GM13976 (cell line): ENCODE measurements around the gene IL12RB2.

Experiments
- DNase-seq: peaks from one replicate; pipeline ENCODE4 v3.0.0; 2012; ENCODE audit warnings: low spot score
- in situ Hi-C: fragments of 300-500 bp; cut with MboI; formaldehyde crosslinking; loops from one replicate; pipeline ENCODE4 v1.12.0; 2022; ENCODE audit warnings: low sequenced_read_pairs, mixed read lengths, inconsistent platforms; ENCODE audit not compliant: unreplicated experiment
- TF ChIP-seq, protein P1 (sequence below): IDR thresholded peaks from 2 replicates; pipeline ENCODE4 v1.5.1; 2012; ENCODE audit warnings: borderline replicate concordance, mild to moderate bottlenecking; ENCODE audit not compliant: insufficient read depth; ENCODE audit errors: extremely low read depth, missing control alignments, control extremely low read depth

The IL12RB2 gene

DNA sequence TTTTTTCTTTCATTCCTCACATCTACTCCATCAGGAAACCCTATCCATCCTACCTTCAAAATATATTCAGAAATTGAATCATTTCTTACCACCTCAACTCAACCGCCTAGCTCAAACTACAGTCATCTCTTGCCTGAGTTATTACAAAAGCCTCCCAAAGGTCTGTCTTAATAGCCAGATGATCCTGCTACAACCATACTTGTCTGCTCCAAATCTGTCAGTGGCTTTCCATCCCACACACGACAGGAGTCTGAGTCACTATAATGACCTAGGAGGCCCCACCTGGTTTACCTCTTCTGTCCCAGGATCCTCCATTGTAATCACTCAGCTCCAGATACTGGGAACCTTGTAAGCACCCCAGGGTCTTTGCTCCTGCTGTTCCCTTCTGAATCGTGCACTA, 37.1 kb upstream of the IL12RB2 start:
- DNase-seq, result no peak
- in situ Hi-C loops, result no loop called here
- TF ChIP-seq, protein P1, sequence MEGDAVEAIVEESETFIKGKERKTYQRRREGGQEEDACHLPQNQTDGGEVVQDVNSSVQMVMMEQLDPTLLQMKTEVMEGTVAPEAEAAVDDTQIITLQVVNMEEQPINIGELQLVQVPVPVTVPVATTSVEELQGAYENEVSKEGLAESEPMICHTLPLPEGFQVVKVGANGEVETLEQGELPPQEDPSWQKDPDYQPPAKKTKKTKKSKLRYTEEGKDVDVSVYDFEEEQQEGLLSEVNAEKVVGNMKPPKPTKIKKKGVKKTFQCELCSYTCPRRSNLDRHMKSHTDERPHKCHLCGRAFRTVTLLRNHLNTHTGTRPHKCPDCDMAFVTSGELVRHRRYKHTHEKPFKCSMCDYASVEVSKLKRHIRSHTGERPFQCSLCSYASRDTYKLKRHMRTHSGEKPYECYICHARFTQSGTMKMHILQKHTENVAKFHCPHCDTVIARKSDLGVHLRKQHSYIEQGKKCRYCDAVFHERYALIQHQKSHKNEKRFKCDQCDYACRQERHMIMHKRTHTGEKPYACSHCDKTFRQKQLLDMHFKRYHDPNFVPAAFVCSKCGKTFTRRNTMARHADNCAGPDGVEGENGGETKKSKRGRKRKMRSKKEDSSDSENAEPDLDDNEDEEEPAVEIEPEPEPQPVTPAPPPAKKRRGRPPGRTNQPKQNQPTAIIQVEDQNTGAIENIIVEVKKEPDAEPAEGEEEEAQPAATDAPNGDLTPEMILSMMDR, result no peak

DNA sequence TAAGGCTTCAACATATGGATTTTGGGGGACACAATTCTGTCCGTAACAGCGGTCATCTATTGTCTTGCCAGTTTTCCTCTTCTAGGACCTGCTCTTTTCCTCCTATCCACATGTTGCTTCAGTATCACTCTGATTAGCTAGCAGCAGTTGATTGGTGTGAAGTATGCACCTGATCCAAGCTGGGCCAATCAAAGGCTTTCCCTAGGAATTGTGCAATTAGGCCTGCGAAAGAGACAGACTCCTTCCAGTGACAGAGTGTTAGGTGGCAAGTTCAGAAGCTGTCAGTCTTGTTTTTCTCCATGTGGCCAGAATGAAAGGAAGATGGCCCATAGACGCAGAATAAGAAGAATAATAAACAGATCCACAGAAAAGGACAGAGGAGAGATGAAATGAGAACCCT, 34.1 kb upstream of the IL12RB2 start:
- TF ChIP-seq, protein P1, result no peak
- in situ Hi-C loops, result no loop called here
- no peak for DNase-seq

DNA sequence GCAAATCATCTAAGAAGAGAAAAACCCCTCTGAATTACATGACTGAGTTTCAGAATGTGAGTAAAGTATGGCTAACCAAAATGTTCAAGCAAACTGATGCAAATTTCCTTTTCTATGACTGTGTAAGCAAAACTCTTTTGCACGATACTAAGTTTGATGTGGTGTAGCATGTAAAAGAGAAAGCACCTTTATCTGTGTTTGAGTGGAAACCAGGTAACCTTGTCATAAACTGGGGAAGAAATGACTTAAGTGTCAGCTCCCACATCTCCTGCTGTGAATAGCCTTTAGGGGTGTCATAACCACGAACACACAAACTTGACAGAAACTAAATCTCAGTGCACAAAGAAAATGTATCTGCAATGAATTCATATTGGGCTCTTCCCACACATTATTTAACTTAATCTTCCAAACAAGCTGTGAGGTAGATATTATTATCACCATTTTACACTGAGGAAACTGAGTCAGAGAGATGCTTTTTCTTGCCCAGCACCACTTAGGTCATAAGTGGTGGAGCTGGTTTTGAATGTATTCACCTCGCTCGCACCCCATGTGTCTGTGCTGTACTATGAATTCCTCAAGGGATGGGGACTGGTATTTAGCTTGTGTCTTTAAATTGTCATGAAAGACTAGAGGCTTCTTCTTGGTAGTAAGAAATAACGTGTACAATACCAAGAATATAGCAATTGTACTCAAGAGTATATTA, 32.9 kb upstream of the IL12RB2 start:
- peak; percentile 48 for DNase-seq
- in situ Hi-C loops, result no loop called here
- TF ChIP-seq, protein P1, result no peak

DNA sequence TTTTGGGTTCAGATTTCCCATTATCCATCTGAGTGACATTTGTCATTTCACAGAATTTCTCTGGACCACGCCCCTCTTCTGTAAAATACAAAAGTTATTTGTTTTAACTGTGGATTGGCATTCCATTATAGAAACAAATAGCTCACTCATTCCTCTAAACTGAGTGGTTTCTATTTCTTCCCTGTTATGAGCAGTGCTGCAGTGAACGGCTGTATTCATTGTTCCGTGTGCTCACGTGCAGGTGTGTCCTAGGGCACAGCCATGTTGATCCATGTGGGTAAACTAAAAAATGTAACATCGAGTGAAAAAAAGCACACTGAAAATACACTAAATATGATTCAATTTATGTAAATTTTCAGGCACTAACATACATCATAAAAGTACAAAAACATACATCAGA, 27.0 kb upstream of the IL12RB2 start:
- TF ChIP-seq, protein P1, result no peak
- DNase-seq, result no peak
- in situ Hi-C loops, result no loop called here

DNA sequence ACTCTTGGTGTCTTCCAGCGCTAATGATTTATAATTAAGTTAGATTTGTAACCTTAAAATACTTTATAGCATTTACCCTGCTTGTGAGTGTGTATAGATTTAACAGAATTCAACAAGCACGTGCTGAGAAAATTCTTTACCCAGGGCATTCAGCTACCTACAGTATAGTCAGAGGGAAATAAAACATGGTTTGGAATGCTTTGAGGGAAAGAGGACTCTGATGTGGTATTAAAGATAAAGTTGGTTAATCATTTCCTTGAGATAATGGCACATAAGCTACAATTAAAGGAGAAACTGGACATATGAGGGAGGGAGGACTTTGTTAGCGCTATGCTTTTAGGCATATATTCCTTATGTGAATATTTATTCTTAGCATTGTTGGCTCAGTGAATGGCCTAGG, 26.4 kb upstream of the IL12RB2 start:
- in situ Hi-C loops, result no loop called here
- TF ChIP-seq, protein P1, result no peak
- DNase-seq, result no peak

DNA sequence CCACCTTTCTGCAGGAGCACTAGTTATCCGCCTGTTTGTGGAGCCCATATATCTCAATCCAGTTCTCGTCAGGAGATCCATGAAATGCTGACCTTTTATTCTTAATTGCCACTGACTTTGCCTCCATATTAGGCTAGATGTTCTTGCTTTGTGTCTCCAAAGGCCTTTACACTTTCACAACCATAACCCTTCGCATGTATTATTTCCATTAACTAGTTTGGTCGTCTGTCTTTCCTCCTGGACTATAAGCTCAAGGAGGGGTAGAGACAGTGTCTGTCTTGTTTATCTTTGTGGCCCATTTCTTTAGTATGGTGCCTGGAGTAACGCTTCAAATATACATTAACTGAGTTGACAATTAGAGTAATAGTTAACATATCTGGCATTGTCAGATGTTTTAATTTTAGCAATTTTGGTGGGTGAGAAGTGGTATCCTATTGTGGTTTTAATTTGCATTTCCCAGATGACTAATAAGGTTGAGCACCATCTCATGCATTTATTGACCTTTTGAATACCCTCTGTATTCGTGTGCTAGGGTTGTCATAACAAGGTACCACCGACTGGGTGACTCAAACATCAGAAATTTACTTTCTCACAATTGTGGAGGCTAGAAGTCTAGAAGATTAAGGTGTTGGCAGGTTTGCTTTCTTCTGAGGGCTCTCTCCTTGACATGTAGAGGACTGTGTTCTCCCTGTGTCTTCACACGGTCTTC, 21.7 kb upstream of the IL12RB2 start:
- TF ChIP-seq, protein P1, result no peak
- DNase-seq, result peak; percentile 24
- in situ Hi-C loops, result no loop called here
